Uterus (tissue), 4 donors: ENCODE measurements around the gene EOLA2. TPM values are rescaled to one million over a fixed set of nuclear protein-coding genes. Genes with fewer than 3 reads are reported as not detected.
"Not testable (repeated sequence)": the region's sequence is repeated elsewhere in the genome, so short reads cannot be mapped to it uniquely, and the experiment has no call there.

Experiments used
- DNase-seq, 2 donors: peaks; one replicate each; pipeline ENCODE4 v3.0.0-alpha.2; 2019 to 2020
- H3K27ac ChIP-seq, 2 donors: fragments of 200-600 bp; sonication (generic); 1 replicate in 1 of 2; 2 replicates in 1 of 2; pipeline ENCODE4 v1.5.1; 2016 to 2018
- H3K27me3 ChIP-seq, 2 donors: fragments of 200-600 bp; sonication (generic); one replicate each; pipeline ENCODE4 v1.5.1; 2018 to 2019; ENCODE audit warnings: control low read depth in 1 of 2
- H3K36me3 ChIP-seq, 2 donors: fragments of 200-600 bp; sonication (generic); one replicate each; pipeline ENCODE4 v1.5.1; 2019; ENCODE audit warnings: control low read depth in 1 of 2
- H3K4me1 ChIP-seq, 2 donors: fragments of 200-600 bp; sonication (generic); one replicate each; pipeline ENCODE4 v1.5.1; 2018 to 2019; ENCODE audit warnings: control low read depth in 1 of 2
- H3K4me3 ChIP-seq, 2 donors: fragments of 200-600 bp; sonication (generic); 1 replicate in 1 of 2; 2 replicates in 1 of 2; pipeline ENCODE4 v1.5.1; 2018 to 2019; ENCODE audit warnings: mild to moderate bottlenecking in 1 of 2
- H3K9me3 ChIP-seq, 2 donors: fragments of 200-600 bp; sonication (generic); one replicate each; pipeline ENCODE4 v1.5.1; 2019; ENCODE audit warnings: control low read depth in 1 of 2
- CTCF ChIP-seq, 4 experiments: fragments of 200-600 bp in 2 of 4; fragments of 450-650 bp in 2 of 4; sonication (generic) in 2 of 4; IDR thresholded peaks; one replicate each; pipeline ENCODE4 v1.5.1; 2016 to 2019; ENCODE audit warnings: antibody characterized with exemption in 4 of 4, mild to moderate bottlenecking in 2 of 4, moderate library complexity in 1 of 4
- POLR2A ChIP-seq, 2 donors: fragments of 450-650 bp; IDR thresholded peaks; one replicate each; pipeline ENCODE4 v1.6.1; 2016; ENCODE audit warnings: antibody characterized with exemption in 2 of 2, mild to moderate bottlenecking in 1 of 2, moderate library complexity in 1 of 2
- intact Hi-C: fragments of 100-400 bp; cut with DNase I; formaldehyde crosslinking; loops from one replicate; pipeline ENCODE4 v1.15.1; 2023; ENCODE audit warnings: low total_unique reads
- total RNA-seq, 4 donors: library from RNA; depleted of rRNA in 3 of 4; stranded (reverse); fragments of >200 nt in 3 of 4; gene quantifications; one replicate each; pipeline versions ENCODE4 v1.1.0 to v1.2.4, GENCODE V29; 2014 to 2023
- donor health status: DM: yes; HTN: yes; CAD: no.

EOLA2 gene
- total RNA-seq, 4 donors from 2014 or later, result 2.3 to 35.4 (median 13.6) TPM

GRCh38 chrX:149924434-149924833, 13.9 kb downstream of the EOLA2 start:
- H3K9me3 ChIP-seq, H3K27ac ChIP-seq, H3K27me3 ChIP-seq, H3K4me1 ChIP-seq, intact Hi-C loops, DNase-seq, H3K4me3 ChIP-seq, H3K36me3 ChIP-seq: not testable (repeated sequence)

GRCh38 chrX:149923836-149924235, 14.5 kb downstream of the EOLA2 start:
- H3K27ac ChIP-seq, H3K4me3 ChIP-seq, H3K36me3 ChIP-seq, intact Hi-C loops, H3K4me1 ChIP-seq, DNase-seq, H3K9me3 ChIP-seq, H3K27me3 ChIP-seq: not testable (repeated sequence)

- H3K4me1 ChIP-seq, result no peaks in the 10 kb centered on the region
- intact Hi-C loops, result no loop called here
- H3K4me3 ChIP-seq, result no peak overlapping the region
- no peaks in the 10 kb centered on the region for H3K27me3 ChIP-seq
- no peak for TF ChIP-seq POLR2A (IDR thresholded peaks at IDR 0.05)
- no peak for TF ChIP-seq CTCF (IDR thresholded peaks at IDR 0.05)
- H3K36me3 ChIP-seq, result no peaks in the 10 kb centered on the region
- no peak for DNase-seq
- no peak overlapping the region for H3K27ac ChIP-seq
- H3K9me3 ChIP-seq, result no peaks in the 10 kb centered on the region
Observed at GRCh38 chrX:149916745-149917392, 21.4 kb downstream of the EOLA2 start.

- Histone ChIP-seq H3K4me3 (no peak overlapping the region), H3K27ac (no peak overlapping the region), H3K36me3 (no peaks in the 10 kb centered on the region), H3K27me3 (no peaks in the 10 kb centered on the region), H3K4me1 (no peaks in the 10 kb centered on the region), H3K9me3 (no peaks in the 10 kb centered on the region)
- intact Hi-C loops, result no loop called here
- no peak for TF ChIP-seq CTCF (IDR thresholded peaks at IDR 0.05)
- no peak for DNase-seq
Observed at GRCh38 chrX:149910178-149910695, 28.1 kb downstream of the EOLA2 start.

- intact Hi-C loops, result no loop called here
- TF ChIP-seq CTCF (IDR thresholded peaks at IDR 0.05) (no peak), POLR2A (IDR thresholded peaks at IDR 0.05) (no peak)
- Histone ChIP-seq H3K27me3 (no peaks in the 10 kb centered on the region), H3K4me3 (no peak overlapping the region), H3K27ac (no peak overlapping the region), H3K36me3 (no peaks in the 10 kb centered on the region), H3K4me1 (no peaks in the 10 kb centered on the region), H3K9me3 (no peaks in the 10 kb centered on the region)
- DNase-seq, result no peak
Observed at GRCh38 chrX:149909324-149910177, 28.7 kb downstream of the EOLA2 start.

GRCh38 chrX:149908727-149909126, 29.6 kb downstream of the EOLA2 start:
- H3K36me3 ChIP-seq, result no peaks in the 10 kb centered on the region
- intact Hi-C loops, result no loop called here

More at GRCh38 chrX:149908727-149909126, 29.6 kb downstream of the EOLA2 start:
- Histone ChIP-seq H3K9me3 (no peaks in the 10 kb centered on the region), H3K27ac (no peak overlapping the region), H3K4me1 (no peaks in the 10 kb centered on the region), H3K27me3 (no peaks in the 10 kb centered on the region), H3K4me3 (no peak overlapping the region)
- no peak for TF ChIP-seq CTCF (IDR thresholded peaks at IDR 0.05)
- TF ChIP-seq POLR2A (IDR thresholded peaks at IDR 0.05), result no peak
- no peak for DNase-seq
